H9 (cell line): ENCODE results near the gene DHFR2. TPM values are rescaled to one million over a fixed set of nuclear protein-coding genes. Genes with fewer than 3 reads are reported as not detected.
A peak's percentile ranks its signal among the peaks of the same experiment; 100 is the strongest.

Source experiments
- DNase-seq: peaks from one replicate; pipeline ENCODE4 v3.0.0-alpha.2; 2017
- H2AFZ ChIP-seq: one replicate; pipeline ENCODE4 v1.6.1; 2013; ENCODE audit warnings: mild to moderate bottlenecking, low read length, control low read depth, moderate library complexity
- H2AK5ac ChIP-seq: 2 replicates; pipeline ENCODE4 v1.6.1; 2013; ENCODE audit warnings: low read length, control low read depth, mixed read lengths; ENCODE audit not compliant: insufficient read length
- H2BK120ac ChIP-seq: one replicate; pipeline ENCODE4 v1.6.1; 2013; ENCODE audit warnings: low read depth, mild to moderate bottlenecking, low read length, control low read depth, inconsistent platforms; ENCODE audit not compliant: poor library complexity, severe bottlenecking
- H2BK12ac ChIP-seq: 2 replicates; pipeline ENCODE4 v1.6.1; 2013; ENCODE audit warnings: low read length, control low read depth, mixed read lengths, low read depth; ENCODE audit not compliant: insufficient read length
- H2BK15ac ChIP-seq: 2 replicates; pipeline ENCODE4 v1.6.1; 2013; ENCODE audit warnings: low read depth, low read length, control low read depth
- H2BK20ac ChIP-seq: one replicate; pipeline ENCODE4 v1.6.1; 2013; ENCODE audit warnings: low read depth, mild to moderate bottlenecking, low read length, control low read depth, inconsistent platforms; ENCODE audit not compliant: poor library complexity, severe bottlenecking
- H2BK5ac ChIP-seq: 2 replicates; pipeline ENCODE4 v1.6.1; 2013; ENCODE audit warnings: low read length, control low read depth, mixed read lengths; ENCODE audit not compliant: insufficient read length
- H3K14ac ChIP-seq: 2 replicates; pipeline ENCODE4 v1.6.1; 2013; ENCODE audit warnings: low read length, control low read depth; ENCODE audit not compliant: insufficient read depth
- H3K18ac ChIP-seq: 2 replicates; pipeline ENCODE4 v1.6.1; 2013; ENCODE audit warnings: low read depth, mild to moderate bottlenecking, mixed read lengths, low read length, control low read depth; ENCODE audit not compliant: insufficient read length
- H3K23ac ChIP-seq: 2 replicates; pipeline ENCODE4 v1.6.1; 2013; ENCODE audit warnings: low read length, control low read depth, mixed read lengths, low read depth; ENCODE audit not compliant: insufficient read length
- H3K23me2 ChIP-seq: 2 replicates; pipeline ENCODE4 v1.6.1; 2013; ENCODE audit warnings: low read depth, mild to moderate bottlenecking, mixed read lengths, low read length, control low read depth; ENCODE audit not compliant: insufficient read length, poor library complexity, severe bottlenecking
- H3K27ac ChIP-seq: 2 replicates; pipeline ENCODE4 v1.5.1; 2013; ENCODE audit warnings: low read length, control low read depth, mixed read lengths, low read depth; ENCODE audit not compliant: insufficient read length
- H3K27me3 ChIP-seq: 2 replicates; pipeline ENCODE4 v1.6.1; 2013; ENCODE audit warnings: low read length, control low read depth, inconsistent platforms; ENCODE audit not compliant: insufficient read depth
- H3K4ac ChIP-seq: 2 replicates; pipeline ENCODE4 v1.6.1; 2013; ENCODE audit warnings: low read depth, mild to moderate bottlenecking, control low read depth, inconsistent platforms, low read length, moderate library complexity
- H3K4me1 ChIP-seq: 2 replicates; pipeline ENCODE4 v1.6.1; 2013; ENCODE audit warnings: low read length, control low read depth, inconsistent platforms; ENCODE audit not compliant: insufficient read depth
- H3K4me2 ChIP-seq: 2 replicates; pipeline ENCODE4 v1.6.1; 2013; ENCODE audit warnings: low read length, control low read depth, mixed read lengths; ENCODE audit not compliant: insufficient read length, insufficient read depth
- H3K56ac ChIP-seq: 2 replicates; pipeline ENCODE4 v1.6.1; 2013; ENCODE audit warnings: low read depth, mild to moderate bottlenecking, mixed read lengths, low read length, control low read depth; ENCODE audit not compliant: insufficient read length
- H3K79me1 ChIP-seq: 2 replicates; pipeline ENCODE4 v1.6.1; 2013; ENCODE audit warnings: low read depth, mild to moderate bottlenecking, moderate library complexity, low read length, control low read depth, inconsistent platforms; ENCODE audit not compliant: insufficient read depth, poor library complexity, severe bottlenecking
- H3K79me2 ChIP-seq: 2 replicates; pipeline ENCODE4 v1.6.1; 2013; ENCODE audit warnings: low read length, control low read depth, inconsistent platforms; ENCODE audit not compliant: insufficient read depth
- H3K9ac ChIP-seq: 2 replicates; pipeline ENCODE4 v1.6.1; 2013; ENCODE audit warnings: low read length, control low read depth, mixed read lengths; ENCODE audit not compliant: insufficient read length; ENCODE audit errors: extremely low read depth
- H3K9me3 ChIP-seq: one replicate; pipeline ENCODE4 v1.6.1; 2013; ENCODE audit warnings: low read depth, low read length, inconsistent platforms; ENCODE audit not compliant: control insufficient read depth
- H3T11ph ChIP-seq: one replicate; pipeline ENCODE4 v1.6.1; 2013; ENCODE audit warnings: mild to moderate bottlenecking, low read length, control low read depth, inconsistent platforms
- H4K20me1 ChIP-seq: one replicate; pipeline ENCODE4 v1.6.1; 2013; ENCODE audit not compliant: control insufficient read depth, insufficient read length, insufficient read depth
- H4K5ac ChIP-seq: 2 replicates; pipeline ENCODE4 v1.6.1; 2013; ENCODE audit warnings: low read depth, mild to moderate bottlenecking, mixed read lengths, low read length, control low read depth; ENCODE audit not compliant: insufficient read length
- H4K8ac ChIP-seq: replicated peaks from 2 replicates; pipeline ENCODE4 v1.6.1; 2013; ENCODE audit warnings: low read length, control low read depth, mixed read lengths, low read depth; ENCODE audit not compliant: insufficient read length
- H4K91ac ChIP-seq: 2 replicates; pipeline ENCODE4 v1.6.1; 2013; ENCODE audit warnings: low read depth, mild to moderate bottlenecking, moderate library complexity, mixed read lengths, low read length, control low read depth; ENCODE audit not compliant: insufficient read length
- H3K27ac Mint-ChIP-seq, 3 experiments: 2 replicates in 2 of 3; 3 replicates in 1 of 3; pipeline ENCODE4 v1.8.0; 2020 to 2021; ENCODE audit warnings: mixed read lengths in 3 of 3, mild to moderate bottlenecking in 1 of 3, moderate library complexity in 1 of 3
- H3K27me3 Mint-ChIP-seq: 2 replicates; pipeline ENCODE4 v1.8.0; 2021; ENCODE audit warnings: low read depth, mild to moderate bottlenecking, moderate library complexity, mixed read lengths
- H3K36me3 Mint-ChIP-seq, 3 experiments: 2 replicates in 2 of 3; 3 replicates in 1 of 3; pipeline ENCODE4 v1.8.0; 2020 to 2021; ENCODE audit warnings: low read depth in 3 of 3, mixed read lengths in 3 of 3; ENCODE audit not compliant: insufficient read depth in 1 of 3
- H3K4me1 Mint-ChIP-seq, 2 experiments: 2 replicates each; pipeline ENCODE4 v1.8.0; 2020; ENCODE audit warnings: mixed read lengths in 2 of 2
- H3K4me3 Mint-ChIP-seq, 2 experiments: 2 replicates in 1 of 2; 3 replicates in 1 of 2; pipeline ENCODE4 v1.8.0; 2020 to 2021; ENCODE audit warnings: mild to moderate bottlenecking in 2 of 2, mixed read lengths in 2 of 2, moderate library complexity in 1 of 2
- H3K9me3 Mint-ChIP-seq, 2 experiments: 2 replicates in 1 of 2; 3 replicates in 1 of 2; pipeline ENCODE4 v1.8.0; 2020; ENCODE audit warnings: mild to moderate bottlenecking in 2 of 2, mixed read lengths in 2 of 2, moderate library complexity in 1 of 2
- WGBS: extraction: QIAGEN DNeasy Blood & Tissue Kit; methylation state at CpG from one replicate; pipeline ENCODE4 v1.1.7; 2013; ENCODE audit warnings: missing lambda C conversion rate, low lambda C conversion rate, mixed read lengths; ENCODE audit not compliant: insufficient read length; ENCODE audit errors: extremely low coverage; 5-methylcytosine and 5-hydroxymethylcytosine counted together
- total RNA-seq: library from RNA; stranded (reverse); gene quantifications from 2 replicates; pipeline ENCODE4 v1.2.1, GENCODE V29; 2021
- TF ChIP-seq, protein P1 (sequence below): fragments of 200-600 bp; sonication (generic); conservative IDR thresholded peaks from 3 replicates; pipeline ENCODE4 v1.8.0; 2021; ENCODE audit warnings: antibody characterized with exemption, mild to moderate bottlenecking

The DHFR2 gene
- total RNA-seq, 1 experiment from 2014 or later: 1.6 TPM

DNA sequence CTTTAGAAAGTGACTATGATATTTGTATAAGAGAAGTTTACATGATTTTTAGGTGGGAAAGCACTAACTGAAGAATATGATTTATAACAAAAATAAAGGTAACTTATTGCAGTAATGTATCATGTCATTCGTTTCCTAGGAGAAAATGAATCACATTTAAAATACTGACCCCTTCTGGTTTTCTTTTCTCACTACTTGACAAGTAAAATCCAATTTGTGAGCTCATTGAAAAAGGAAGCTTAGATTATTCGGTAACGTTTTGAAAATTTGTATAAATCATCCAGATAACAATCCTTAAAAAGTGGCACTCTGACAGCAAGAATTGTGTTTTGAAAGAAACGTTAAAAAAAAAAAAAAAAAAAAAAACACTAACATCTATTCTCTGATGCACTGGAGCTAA lies 39.1 kb upstream of the DHFR2 start:
- Histone ChIP-seq H2AK5ac (no peak overlapping the region), H4K91ac (no peak overlapping the region), H3K14ac (no peak overlapping the region), H4K8ac (no peak overlapping the region), H3K23ac (no peak overlapping the region), H3K4ac (no peak overlapping the region), H3K79me2 (no peaks in the 10 kb centered on the region), H2BK120ac (no peak overlapping the region), H4K20me1 (no peaks in the 10 kb centered on the region), H3K9ac (no peak overlapping the region), H2BK12ac (no peak overlapping the region), H3K9me3 (no peaks in the 10 kb centered on the region), H3K79me1 (no peaks in the 10 kb centered on the region), H4K5ac (no peak overlapping the region), H3K56ac (no peak overlapping the region), H3K27me3 (no peaks in the 10 kb centered on the region), H2AFZ (no peak overlapping the region), H2BK5ac (no peak overlapping the region), H3K18ac (no peak overlapping the region), H2BK15ac (no peak overlapping the region), H3K23me2 (no peaks in the 10 kb centered on the region), H2BK20ac (no peak overlapping the region), H3K4me2 (no peak overlapping the region), H3K27ac (no peak overlapping the region), H3T11ph (no peak overlapping the region), H3K4me1 (no peaks in the 10 kb centered on the region)
- Mint-ChIP-seq H3K27ac (no peak overlapping the region), H3K4me3 (no peak overlapping the region), H3K36me3 (peaks cover 0 to 9% (median 4%) of the 10 kb centered on the region in 3 experiments; a peak in 3 of 7 replicates), H3K4me1 (no peaks in the 10 kb centered on the region), H3K27me3 (no peaks in the 10 kb centered on the region), H3K9me3 (no peaks in the 10 kb centered on the region)
- no CpG with 5 or more reads among the region's 4 CpGs for WGBS
- TF ChIP-seq, protein P1, sequence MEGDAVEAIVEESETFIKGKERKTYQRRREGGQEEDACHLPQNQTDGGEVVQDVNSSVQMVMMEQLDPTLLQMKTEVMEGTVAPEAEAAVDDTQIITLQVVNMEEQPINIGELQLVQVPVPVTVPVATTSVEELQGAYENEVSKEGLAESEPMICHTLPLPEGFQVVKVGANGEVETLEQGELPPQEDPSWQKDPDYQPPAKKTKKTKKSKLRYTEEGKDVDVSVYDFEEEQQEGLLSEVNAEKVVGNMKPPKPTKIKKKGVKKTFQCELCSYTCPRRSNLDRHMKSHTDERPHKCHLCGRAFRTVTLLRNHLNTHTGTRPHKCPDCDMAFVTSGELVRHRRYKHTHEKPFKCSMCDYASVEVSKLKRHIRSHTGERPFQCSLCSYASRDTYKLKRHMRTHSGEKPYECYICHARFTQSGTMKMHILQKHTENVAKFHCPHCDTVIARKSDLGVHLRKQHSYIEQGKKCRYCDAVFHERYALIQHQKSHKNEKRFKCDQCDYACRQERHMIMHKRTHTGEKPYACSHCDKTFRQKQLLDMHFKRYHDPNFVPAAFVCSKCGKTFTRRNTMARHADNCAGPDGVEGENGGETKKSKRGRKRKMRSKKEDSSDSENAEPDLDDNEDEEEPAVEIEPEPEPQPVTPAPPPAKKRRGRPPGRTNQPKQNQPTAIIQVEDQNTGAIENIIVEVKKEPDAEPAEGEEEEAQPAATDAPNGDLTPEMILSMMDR: peak; percentile 56
- DNase-seq: no peak
